HCT116 (cell line): Measurements from ENCODE around the gene SLC2A9.

Experiments used
- ATF3 ChIP-seq: IDR thresholded peaks from 2 replicates; pipeline ENCODE4 v1.6.1; 2012
- CEBPB ChIP-seq: IDR thresholded peaks from 2 replicates; pipeline ENCODE4 v1.6.1; 2012; ENCODE audit warnings: low read depth
- CTCF ChIP-seq, 3 experiments: fragments of 200-600 bp in 1 of 3; sonication (generic) in 1 of 3; IDR thresholded peaks in 2 of 3; conservative IDR thresholded peaks in 1 of 3; 2 replicates each; pipeline ENCODE4 v1.5.1; 2012 to 2017; ENCODE audit warnings: low read depth in 2 of 3, low read length in 2 of 3, antibody characterized with exemption in 1 of 3, borderline replicate concordance in 1 of 3, control low read depth in 1 of 3, mild to moderate bottlenecking in 1 of 3, mixed read lengths in 1 of 3, mixed run types in 1 of 3, moderate library complexity in 1 of 3; ENCODE audit not compliant: insufficient read depth in 1 of 3
- ELF1 ChIP-seq: IDR thresholded peaks from 2 replicates; pipeline ENCODE4 v1.6.1; 2012; ENCODE audit warnings: low read depth, borderline replicate concordance
- EZH2 ChIP-seq: fragments of 200-600 bp; sonication (generic); IDR thresholded peaks from 2 replicates; pipeline ENCODE4 v1.6.1; 2017; ENCODE audit warnings: antibody characterized with exemption, mixed run types
- MAX ChIP-seq: IDR thresholded peaks from 2 replicates; pipeline ENCODE4 v1.6.1; 2012
- POLR2AphosphoS5 ChIP-seq: IDR thresholded peaks from 2 replicates; pipeline ENCODE4 v1.6.1; 2011; ENCODE audit warnings: mild to moderate bottlenecking, low read depth, low read length, moderate library complexity
- RAD21 ChIP-seq: IDR thresholded peaks from 2 replicates; pipeline ENCODE4 v1.6.1; 2012; ENCODE audit warnings: low read depth, mild to moderate bottlenecking
- TCF7L2 ChIP-seq: IDR thresholded peaks from 2 replicates; pipeline ENCODE4 v1.7.0; 2011; ENCODE audit warnings: borderline replicate concordance, inconsistent platforms; ENCODE audit not compliant: insufficient read depth, insufficient read length; ENCODE audit errors: extremely low read depth
- ZBTB33 ChIP-seq: IDR thresholded peaks from 2 replicates; pipeline ENCODE4 v1.6.1; 2011; ENCODE audit warnings: mild to moderate bottlenecking, low read length, moderate library complexity; ENCODE audit not compliant: insufficient replicate concordance; ENCODE audit errors: extremely low read depth

GRCh38 chr4:9988933-9989332, 32.4 kb downstream of the SLC2A9 start:
- no peak for TF ChIP-seq RAD21
- TF ChIP-seq CTCF (IDR thresholded peaks at IDR 0.05 in 2 of 3, conservative IDR thresholded peaks at IDR 0.05 in 1 of 3; ENCODE audit: borderline replicate concordance in 1 of 3, insufficient read depth in 1 of 3, low read depth in 2 of 3, low read length in 2 of 3), result no peak
- no peak for TF ChIP-seq ELF1
- no peak for TF ChIP-seq POLR2AphosphoS5
- no peak for TF ChIP-seq EZH2
- TF ChIP-seq CEBPB, result no peak
- TF ChIP-seq ZBTB33, result no peak
- no peak for TF ChIP-seq MAX
- no peak for TF ChIP-seq TCF7L2
- TF ChIP-seq ATF3, result no peak
